HEK293 (cell line): ENCODE results near the gene IMMP2L.

Experiments used
- CTCF ChIA-PET: fragments of 350-600 bp; formaldehyde crosslinking; extraction: SDS; loops from one replicate; lab custom pipeline; 2021; ENCODE audit warnings: antibody characterized with exemption; lab: Yijun Ruan, JAX
- POLR2A ChIA-PET: fragments of 300-600 bp; formaldehyde crosslinking; extraction: SDS; loops from one replicate; lab custom pipeline; 2020; ENCODE audit warnings: antibody characterized with exemption, inconsistent platforms; lab: Yijun Ruan, JAX
- H3K27ac ChIP-seq: fragments of 200-500 bp; sonication (Bioruptor generic); 2 replicates; pipeline ENCODE4 v1.5.1; 2014; ENCODE audit warnings: low read depth, low read length, control low read depth, inconsistent platforms; ENCODE audit errors: extremely low read depth
- H3K36me3 ChIP-seq, 2 experiments: fragments of 200-500 bp in 1 of 2; sonication (Bioruptor generic) in 1 of 2; 1 replicate in 1 of 2; 2 replicates in 1 of 2; pipeline ENCODE4 v1.5.1; 2014 to 2017; ENCODE audit warnings: inconsistent platforms in 2 of 2, low read length in 2 of 2; ENCODE audit not compliant: control insufficient read depth in 2 of 2, insufficient read depth in 1 of 2
- H3K4me1 ChIP-seq: fragments of 200-500 bp; sonication (Bioruptor generic); 2 replicates; pipeline ENCODE4 v1.5.1; 2014; ENCODE audit warnings: mild to moderate bottlenecking, low read length, inconsistent platforms; ENCODE audit not compliant: control insufficient read depth, insufficient read depth
- H3K4me3 ChIP-seq: 2 replicates; pipeline ENCODE4 v1.5.1; 2011; ENCODE audit warnings: low read depth, mild to moderate bottlenecking, control low read depth, low read length, moderate library complexity
- H3K9me3 ChIP-seq: fragments of 200-500 bp; sonication (Bioruptor generic); 2 replicates; pipeline ENCODE4 v1.5.1; 2014; ENCODE audit warnings: low read depth, low read length, inconsistent platforms; ENCODE audit not compliant: control insufficient read depth, insufficient read depth
- BCL11A ChIP-seq: fragments of 450-650 bp; formaldehyde crosslinking; IDR thresholded peaks from 2 replicates; pipeline ENCODE4 v1.5.1; 2016; ENCODE audit warnings: low read depth, missing biosample characterization, missing genetic modification characterization
- TRIM28 ChIP-seq: IDR thresholded peaks from 2 replicates; pipeline ENCODE4 v1.6.1; 2011; ENCODE audit warnings: low read length, control low read depth, borderline replicate concordance
- ZBTB21 ChIP-seq: fragments of 450-650 bp; formaldehyde crosslinking; IDR thresholded peaks from 2 replicates; pipeline ENCODE4 v1.5.1; 2017; ENCODE audit warnings: missing biosample characterization, missing genetic modification characterization
- ZNF155 ChIP-seq: fragments of 450-650 bp; formaldehyde crosslinking; IDR thresholded peaks from 2 replicates; pipeline ENCODE4 v1.5.1; 2016; ENCODE audit warnings: missing biosample characterization, missing genetic modification characterization
- ZNF174 ChIP-seq: fragments of 450-650 bp; formaldehyde crosslinking; IDR thresholded peaks from 2 replicates; pipeline ENCODE4 v1.5.0; 2017; ENCODE audit warnings: missing biosample characterization, mild to moderate bottlenecking, missing genetic modification characterization
- ZNF175 ChIP-seq: fragments of 450-650 bp; formaldehyde crosslinking; IDR thresholded peaks from 2 replicates; pipeline ENCODE4 v1.5.1; 2016; ENCODE audit warnings: missing biosample characterization, missing genetic modification characterization
- ZNF184 ChIP-seq: fragments of 450-650 bp; IDR thresholded peaks from 2 replicates; pipeline ENCODE4 v1.5.1; 2018; ENCODE audit warnings: missing biosample characterization, mild to moderate bottlenecking, missing genetic modification characterization
- ZNF335 ChIP-seq: fragments of 450-650 bp; formaldehyde crosslinking; conservative IDR thresholded peaks from 2 replicates; pipeline ENCODE4 v1.5.1; 2016; ENCODE audit warnings: missing biosample characterization, missing genetic modification characterization
- ZNF354C ChIP-seq: fragments of 450-650 bp; formaldehyde crosslinking; IDR thresholded peaks from 2 replicates; pipeline ENCODE4 v1.5.1; 2016; ENCODE audit warnings: missing biosample characterization, missing genetic modification characterization, low read depth, borderline replicate concordance
- ZNF366 ChIP-seq: fragments of 450-650 bp; formaldehyde crosslinking; conservative IDR thresholded peaks from 2 replicates; pipeline ENCODE4 v1.5.1; 2016; ENCODE audit warnings: missing biosample characterization, missing genetic modification characterization
- ZNF37A ChIP-seq: fragments of 450-650 bp; IDR thresholded peaks from 2 replicates; pipeline ENCODE4 v1.5.1; 2018; ENCODE audit warnings: missing biosample characterization, missing genetic modification characterization
- ZNF391 ChIP-seq: fragments of 450-650 bp; formaldehyde crosslinking; IDR thresholded peaks from 2 replicates; pipeline ENCODE4 v1.5.1; 2016; ENCODE audit warnings: low read depth, missing biosample characterization, missing genetic modification characterization, borderline replicate concordance
- ZNF394 ChIP-seq: fragments of 450-650 bp; formaldehyde crosslinking; IDR thresholded peaks from 2 replicates; pipeline ENCODE4 v1.5.1; 2016; ENCODE audit warnings: missing biosample characterization, missing genetic modification characterization, mild to moderate bottlenecking, moderate library complexity, borderline replicate concordance
- ZNF510 ChIP-seq: fragments of 450-650 bp; formaldehyde crosslinking; IDR thresholded peaks from 2 replicates; pipeline ENCODE4 v1.5.1; 2018; ENCODE audit warnings: mild to moderate bottlenecking, missing genetic modification characterization, missing biosample characterization; ENCODE audit not compliant: insufficient replicate concordance
- ZNF600 ChIP-seq: fragments of 450-650 bp; formaldehyde crosslinking; IDR thresholded peaks from 2 replicates; pipeline ENCODE4 v1.5.1; 2016; ENCODE audit warnings: missing biosample characterization, missing genetic modification characterization
- ZNF629 ChIP-seq: fragments of 450-650 bp; formaldehyde crosslinking; IDR thresholded peaks from 2 replicates; pipeline ENCODE4 v1.5.1; 2017; ENCODE audit warnings: missing biosample characterization, missing genetic modification characterization
- ZNF654 ChIP-seq: fragments of 450-650 bp; formaldehyde crosslinking; IDR thresholded peaks from 2 replicates; pipeline ENCODE4 v1.5.1; 2016; ENCODE audit warnings: low read depth, missing biosample characterization, missing genetic modification characterization
- ZNF664 ChIP-seq: fragments of 450-650 bp; formaldehyde crosslinking; IDR thresholded peaks from 2 replicates; pipeline ENCODE4 v1.5.1; 2016; ENCODE audit warnings: missing biosample characterization, missing genetic modification characterization
- ZNF777 ChIP-seq: fragments of 450-650 bp; formaldehyde crosslinking; IDR thresholded peaks from 2 replicates; pipeline ENCODE4 v1.5.1; 2017; ENCODE audit warnings: missing biosample characterization, missing genetic modification characterization, borderline replicate concordance
- TF ChIP-seq, protein P1 (sequence below): fragments of 450-650 bp; formaldehyde crosslinking; IDR thresholded peaks from 2 replicates; pipeline ENCODE4 v1.5.1; 2016; ENCODE audit warnings: missing biosample characterization, missing genetic modification characterization
- TF ChIP-seq, protein P2 (sequence below): fragments of 450-650 bp; formaldehyde crosslinking; IDR thresholded peaks from 2 replicates; pipeline ENCODE4 v1.5.1; 2016; ENCODE audit warnings: missing biosample characterization, missing genetic modification characterization
- TF ChIP-seq, protein P3 (sequence below): fragments of 450-650 bp; formaldehyde crosslinking; IDR thresholded peaks from 2 replicates; pipeline ENCODE4 v1.5.1; 2016; ENCODE audit warnings: missing biosample characterization, missing genetic modification characterization
- TF ChIP-seq, protein P4 (sequence below): fragments of 450-650 bp; formaldehyde crosslinking; IDR thresholded peaks from 2 replicates; pipeline ENCODE4 v1.5.1; 2017; ENCODE audit warnings: missing biosample characterization, missing genetic modification characterization
- TF ChIP-seq, protein P5 (sequence below): fragments of 450-650 bp; formaldehyde crosslinking; IDR thresholded peaks from 2 replicates; pipeline ENCODE4 v1.5.1; 2016; ENCODE audit warnings: missing biosample characterization, missing genetic modification characterization
- TF ChIP-seq, protein P6 (sequence below): fragments of 450-650 bp; formaldehyde crosslinking; IDR thresholded peaks from 2 replicates; pipeline ENCODE4 v1.5.1; 2016; ENCODE audit warnings: missing biosample characterization, missing genetic modification characterization

The IMMP2L gene

DNA sequence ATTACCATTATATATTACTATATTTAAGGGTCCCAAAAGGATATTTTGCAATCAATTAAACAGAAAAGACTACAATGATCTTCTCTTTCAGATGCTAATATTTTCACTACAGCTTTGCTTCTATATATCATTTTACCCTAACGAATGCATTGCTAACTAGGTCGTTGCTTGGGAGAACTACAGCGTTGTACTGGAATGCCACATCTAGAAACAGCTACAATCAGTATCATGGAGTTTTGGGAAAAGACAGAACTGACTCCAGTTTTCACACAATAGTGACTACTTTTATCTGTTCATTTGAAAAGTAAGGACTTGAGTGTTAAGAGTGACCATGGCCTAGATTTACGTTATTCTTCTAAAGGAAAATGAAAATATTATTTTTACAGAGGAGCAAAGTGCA is 432.9 kb downstream of the IMMP2L start:
- Histone ChIP-seq H3K9me3 (no peaks in the 10 kb centered on the region), H3K27ac (no peak overlapping the region), H3K4me1 (peaks cover 8% of the 10 kb centered on the region), H3K4me3 (no peak overlapping the region), H3K36me3 (no peaks in the 10 kb centered on the region)
- POLR2A ChIA-PET: no interaction called here
- TF ChIP-seq ZNF354C: no peak
- no peak for TF ChIP-seq ZNF600 (tag by site-specific recombination)
- no peak for TF ChIP-seq ZNF664 (tag by site-specific recombination)
- TF ChIP-seq ZNF37A: no peak
- TF ChIP-seq, protein P1, sequence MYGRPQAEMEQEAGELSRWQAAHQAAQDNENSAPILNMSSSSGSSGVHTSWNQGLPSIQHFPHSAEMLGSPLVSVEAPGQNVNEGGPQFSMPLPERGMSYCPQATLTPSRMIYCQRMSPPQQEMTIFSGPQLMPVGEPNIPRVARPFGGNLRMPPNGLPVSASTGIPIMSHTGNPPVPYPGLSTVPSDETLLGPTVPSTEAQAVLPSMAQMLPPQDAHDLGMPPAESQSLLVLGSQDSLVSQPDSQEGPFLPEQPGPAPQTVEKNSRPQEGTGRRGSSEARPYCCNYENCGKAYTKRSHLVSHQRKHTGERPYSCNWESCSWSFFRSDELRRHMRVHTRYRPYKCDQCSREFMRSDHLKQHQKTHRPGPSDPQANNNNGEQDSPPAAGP: no peak
- TF ChIP-seq ZNF510 (tag by site-specific recombination): no peak
- TF ChIP-seq, protein P2, sequence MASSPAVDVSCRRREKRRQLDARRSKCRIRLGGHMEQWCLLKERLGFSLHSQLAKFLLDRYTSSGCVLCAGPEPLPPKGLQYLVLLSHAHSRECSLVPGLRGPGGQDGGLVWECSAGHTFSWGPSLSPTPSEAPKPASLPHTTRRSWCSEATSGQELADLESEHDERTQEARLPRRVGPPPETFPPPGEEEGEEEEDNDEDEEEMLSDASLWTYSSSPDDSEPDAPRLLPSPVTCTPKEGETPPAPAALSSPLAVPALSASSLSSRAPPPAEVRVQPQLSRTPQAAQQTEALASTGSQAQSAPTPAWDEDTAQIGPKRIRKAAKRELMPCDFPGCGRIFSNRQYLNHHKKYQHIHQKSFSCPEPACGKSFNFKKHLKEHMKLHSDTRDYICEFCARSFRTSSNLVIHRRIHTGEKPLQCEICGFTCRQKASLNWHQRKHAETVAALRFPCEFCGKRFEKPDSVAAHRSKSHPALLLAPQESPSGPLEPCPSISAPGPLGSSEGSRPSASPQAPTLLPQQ (tag by site-specific recombination): no peak
- no peak for TF ChIP-seq ZNF391 (tag by site-specific recombination)
- no peak for TF ChIP-seq BCL11A
- no peak for TF ChIP-seq ZNF184
- no peak for TF ChIP-seq ZNF175
- TF ChIP-seq TRIM28: no peak
- TF ChIP-seq ZNF654: no peak
- TF ChIP-seq ZNF777 (tag by site-specific recombination): no peak
- no peak for TF ChIP-seq ZNF174 (tag by site-specific recombination)
- TF ChIP-seq, protein P3, sequence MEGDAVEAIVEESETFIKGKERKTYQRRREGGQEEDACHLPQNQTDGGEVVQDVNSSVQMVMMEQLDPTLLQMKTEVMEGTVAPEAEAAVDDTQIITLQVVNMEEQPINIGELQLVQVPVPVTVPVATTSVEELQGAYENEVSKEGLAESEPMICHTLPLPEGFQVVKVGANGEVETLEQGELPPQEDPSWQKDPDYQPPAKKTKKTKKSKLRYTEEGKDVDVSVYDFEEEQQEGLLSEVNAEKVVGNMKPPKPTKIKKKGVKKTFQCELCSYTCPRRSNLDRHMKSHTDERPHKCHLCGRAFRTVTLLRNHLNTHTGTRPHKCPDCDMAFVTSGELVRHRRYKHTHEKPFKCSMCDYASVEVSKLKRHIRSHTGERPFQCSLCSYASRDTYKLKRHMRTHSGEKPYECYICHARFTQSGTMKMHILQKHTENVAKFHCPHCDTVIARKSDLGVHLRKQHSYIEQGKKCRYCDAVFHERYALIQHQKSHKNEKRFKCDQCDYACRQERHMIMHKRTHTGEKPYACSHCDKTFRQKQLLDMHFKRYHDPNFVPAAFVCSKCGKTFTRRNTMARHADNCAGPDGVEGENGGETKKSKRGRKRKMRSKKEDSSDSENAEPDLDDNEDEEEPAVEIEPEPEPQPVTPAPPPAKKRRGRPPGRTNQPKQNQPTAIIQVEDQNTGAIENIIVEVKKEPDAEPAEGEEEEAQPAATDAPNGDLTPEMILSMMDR: no peak
- no peak for TF ChIP-seq ZNF155 (tag by site-specific recombination)
- CTCF ChIA-PET: interaction anchor here (0.5 kb wide), 1 partner anchor 129 kb away, joined by 3 read pairs; no protein-coding TSS in a partner anchor

DNA sequence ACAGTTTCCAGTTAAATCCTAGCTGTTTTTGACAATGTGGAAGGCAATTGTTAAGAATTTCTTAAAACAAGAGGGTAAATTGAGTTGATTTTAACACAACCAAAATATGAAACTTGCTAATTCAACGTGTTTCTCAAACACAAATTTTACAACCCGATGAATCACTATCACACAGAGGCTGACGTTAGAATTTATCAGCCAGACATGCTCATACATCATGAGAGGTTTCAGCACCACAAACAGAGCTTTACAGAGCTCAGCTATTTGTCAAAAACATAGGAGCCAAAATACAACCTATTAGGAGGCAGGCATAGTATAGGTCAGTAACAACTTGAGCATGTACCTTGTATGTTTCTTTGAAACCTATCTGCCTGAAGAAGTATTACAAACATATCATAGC is 435.3 kb downstream of the IMMP2L start:
- H3K4me1 ChIP-seq: no peaks in the 10 kb centered on the region; the same call in 1 of the 2 replicates
- ChIA-PET POLR2A (no interaction called here), CTCF (interaction anchor here (1.1 kb wide), 1 partner anchor 14 kb away, joined by 3 read pairs; no protein-coding TSS in a partner anchor)
- no peaks in the 10 kb centered on the region for H3K36me3 ChIP-seq
- H3K9me3 ChIP-seq: no peaks in the 10 kb centered on the region
- no peak overlapping the region for H3K4me3 ChIP-seq
- no peak overlapping the region for H3K27ac ChIP-seq
- TF ChIP-seq TRIM28 (no peak), ZNF366 (tag by site-specific recombination) (0 out of 2 replicates have a peak, but pooled peaks have one; percentile 9), ZNF394 (tag by site-specific recombination) (0 out of 2 replicates have a peak, but pooled peaks have one; percentile 10), ZNF335 (tag by site-specific recombination) (0 out of 2 replicates have a peak, but pooled peaks have one; percentile 15), ZBTB21 (tag by site-specific recombination) (0 out of 2 replicates have a peak, but pooled peaks have one; percentile 44), ZNF629 (tag by site-specific recombination) (peak; percentile 84)
- TF ChIP-seq, protein P4, sequence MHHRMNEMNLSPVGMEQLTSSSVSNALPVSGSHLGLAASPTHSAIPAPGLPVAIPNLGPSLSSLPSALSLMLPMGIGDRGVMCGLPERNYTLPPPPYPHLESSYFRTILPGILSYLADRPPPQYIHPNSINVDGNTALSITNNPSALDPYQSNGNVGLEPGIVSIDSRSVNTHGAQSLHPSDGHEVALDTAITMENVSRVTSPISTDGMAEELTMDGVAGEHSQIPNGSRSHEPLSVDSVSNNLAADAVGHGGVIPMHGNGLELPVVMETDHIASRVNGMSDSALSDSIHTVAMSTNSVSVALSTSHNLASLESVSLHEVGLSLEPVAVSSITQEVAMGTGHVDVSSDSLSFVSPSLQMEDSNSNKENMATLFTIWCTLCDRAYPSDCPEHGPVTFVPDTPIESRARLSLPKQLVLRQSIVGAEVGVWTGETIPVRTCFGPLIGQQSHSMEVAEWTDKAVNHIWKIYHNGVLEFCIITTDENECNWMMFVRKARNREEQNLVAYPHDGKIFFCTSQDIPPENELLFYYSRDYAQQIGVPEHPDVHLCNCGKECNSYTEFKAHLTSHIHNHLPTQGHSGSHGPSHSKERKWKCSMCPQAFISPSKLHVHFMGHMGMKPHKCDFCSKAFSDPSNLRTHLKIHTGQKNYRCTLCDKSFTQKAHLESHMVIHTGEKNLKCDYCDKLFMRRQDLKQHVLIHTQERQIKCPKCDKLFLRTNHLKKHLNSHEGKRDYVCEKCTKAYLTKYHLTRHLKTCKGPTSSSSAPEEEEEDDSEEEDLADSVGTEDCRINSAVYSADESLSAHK: no peak
- TF ChIP-seq, protein P5, sequence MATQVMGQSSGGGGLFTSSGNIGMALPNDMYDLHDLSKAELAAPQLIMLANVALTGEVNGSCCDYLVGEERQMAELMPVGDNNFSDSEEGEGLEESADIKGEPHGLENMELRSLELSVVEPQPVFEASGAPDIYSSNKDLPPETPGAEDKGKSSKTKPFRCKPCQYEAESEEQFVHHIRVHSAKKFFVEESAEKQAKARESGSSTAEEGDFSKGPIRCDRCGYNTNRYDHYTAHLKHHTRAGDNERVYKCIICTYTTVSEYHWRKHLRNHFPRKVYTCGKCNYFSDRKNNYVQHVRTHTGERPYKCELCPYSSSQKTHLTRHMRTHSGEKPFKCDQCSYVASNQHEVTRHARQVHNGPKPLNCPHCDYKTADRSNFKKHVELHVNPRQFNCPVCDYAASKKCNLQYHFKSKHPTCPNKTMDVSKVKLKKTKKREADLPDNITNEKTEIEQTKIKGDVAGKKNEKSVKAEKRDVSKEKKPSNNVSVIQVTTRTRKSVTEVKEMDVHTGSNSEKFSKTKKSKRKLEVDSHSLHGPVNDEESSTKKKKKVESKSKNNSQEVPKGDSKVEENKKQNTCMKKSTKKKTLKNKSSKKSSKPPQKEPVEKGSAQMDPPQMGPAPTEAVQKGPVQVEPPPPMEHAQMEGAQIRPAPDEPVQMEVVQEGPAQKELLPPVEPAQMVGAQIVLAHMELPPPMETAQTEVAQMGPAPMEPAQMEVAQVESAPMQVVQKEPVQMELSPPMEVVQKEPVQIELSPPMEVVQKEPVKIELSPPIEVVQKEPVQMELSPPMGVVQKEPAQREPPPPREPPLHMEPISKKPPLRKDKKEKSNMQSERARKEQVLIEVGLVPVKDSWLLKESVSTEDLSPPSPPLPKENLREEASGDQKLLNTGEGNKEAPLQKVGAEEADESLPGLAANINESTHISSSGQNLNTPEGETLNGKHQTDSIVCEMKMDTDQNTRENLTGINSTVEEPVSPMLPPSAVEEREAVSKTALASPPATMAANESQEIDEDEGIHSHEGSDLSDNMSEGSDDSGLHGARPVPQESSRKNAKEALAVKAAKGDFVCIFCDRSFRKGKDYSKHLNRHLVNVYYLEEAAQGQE (tag by site-specific recombination): peak; percentile 85
- TF ChIP-seq, protein P6, sequence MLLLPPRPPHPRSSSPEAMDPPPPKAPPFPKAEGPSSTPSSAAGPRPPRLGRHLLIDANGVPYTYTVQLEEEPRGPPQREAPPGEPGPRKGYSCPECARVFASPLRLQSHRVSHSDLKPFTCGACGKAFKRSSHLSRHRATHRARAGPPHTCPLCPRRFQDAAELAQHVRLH: no peak
